Caco-2 (cell line): Measurements from ENCODE around the gene TNS1. TPM values are rescaled to one million over a fixed set of nuclear protein-coding genes. Genes with fewer than 3 reads are reported as not detected.
"Not testable (repeated sequence)": the region's sequence is repeated elsewhere in the genome, so short reads cannot be mapped to it uniquely, and the experiment has no call there.

ENCODE experiments used
- BruUV-seq: library from RNA; stranded (reverse); fragments of 400-500 nt; replicated peaks from 2 replicates; lab custom pipeline; 2021; lab: Mats Ljungman, UMichigan
- CTCF ChIA-PET: fragments of 300-600 bp; sonication (Branson Sonifier 250); formaldehyde crosslinking; loops from one replicate; lab custom pipeline; 2022; ENCODE audit warnings: antibody characterized with exemption; lab: Charles Lee
- POLR2A ChIA-PET: fragments of 300-600 bp; sonication (Branson Sonifier 250); formaldehyde crosslinking; loops from one replicate; lab custom pipeline; 2022; ENCODE audit warnings: antibody characterized with exemption; lab: Charles Lee
- DNase-seq, 2 experiments: peaks; one replicate each; pipeline versions ENCODE4 v3.0.0 to v3.0.0-alpha.2; 2020 to 2022
- H3K27me3 ChIP-seq: replicated peaks from 2 replicates; pipeline ENCODE4 v1.6.0; 2011; ENCODE audit warnings: low read length; ENCODE audit not compliant: control insufficient read depth, insufficient read depth
- H3K36me3 ChIP-seq: 2 replicates; pipeline ENCODE4 v1.5.1; 2011; ENCODE audit warnings: low read length; ENCODE audit not compliant: control insufficient read depth, insufficient read depth
- H3K4me1 ChIP-seq: fragments of 250-450 bp; sonication (Bioruptor Pico); 2 replicates; pipeline ENCODE4 v1.5.1; 2020; ENCODE audit warnings: mild to moderate bottlenecking
- H3K4me3 ChIP-seq: 2 replicates; pipeline ENCODE4 v1.5.1; 2011; ENCODE audit warnings: low read depth, mild to moderate bottlenecking, control low read depth, low read length
- H3K9me3 ChIP-seq: fragments of 250-450 bp; sonication (Bioruptor Pico); 2 replicates; pipeline ENCODE4 v1.5.1; 2020; ENCODE audit warnings: mild to moderate bottlenecking, moderate library complexity
- H3K27ac Mint-ChIP-seq: one replicate; pipeline ENCODE4 v1.8.0; 2022; ENCODE audit warnings: mixed read lengths; ENCODE audit not compliant: unreplicated experiment
- H3K27me3 Mint-ChIP-seq: one replicate; pipeline ENCODE4 v1.8.0; 2022; ENCODE audit warnings: mixed read lengths; ENCODE audit not compliant: insufficient read depth, unreplicated experiment
- H3K36me3 Mint-ChIP-seq: one replicate; pipeline ENCODE4 v1.8.0; 2022; ENCODE audit warnings: mild to moderate bottlenecking, mixed read lengths; ENCODE audit not compliant: insufficient read depth, unreplicated experiment
- H3K4me1 Mint-ChIP-seq: one replicate; pipeline ENCODE4 v1.8.0; 2022; ENCODE audit warnings: low read depth, mixed read lengths; ENCODE audit not compliant: unreplicated experiment
- H3K4me3 Mint-ChIP-seq: one replicate; pipeline ENCODE4 v1.8.0; 2022; ENCODE audit warnings: mild to moderate bottlenecking, moderate library complexity, mixed read lengths; ENCODE audit not compliant: unreplicated experiment
- H3K9me3 Mint-ChIP-seq: one replicate; pipeline ENCODE4 v1.8.0; 2022; ENCODE audit warnings: mixed read lengths; ENCODE audit not compliant: unreplicated experiment
- intact Hi-C: fragments of 100-400 bp; cut with micrococcal nuclease; formaldehyde crosslinking; loops from one replicate; pipeline ENCODE4 v1.10.0; 2022; ENCODE audit not compliant: unreplicated experiment
- total RNA-seq: library from RNA; stranded (reverse); gene quantifications from 2 replicates; pipeline ENCODE4 v1.2.3, GENCODE V29; 2022
- TF ChIP-seq, protein P1 (sequence below), 2 experiments: fragments of 200-600 bp in 1 of 2; IDR thresholded peaks; 1 replicate in 1 of 2; 2 replicates in 1 of 2; pipeline versions ENCODE4 v1.5.1 to v1.8.0; 2011 to 2022; ENCODE audit warnings: antibody characterized with exemption in 1 of 2, control low read depth in 1 of 2, inconsistent platforms in 1 of 2, low read depth in 1 of 2, low read length in 1 of 2, mild to moderate bottlenecking in 1 of 2, moderate library complexity in 1 of 2; ENCODE audit not compliant: insufficient read depth in 1 of 2, severe bottlenecking in 1 of 2, unreplicated experiment in 1 of 2

The TNS1 gene
- total RNA-seq, 1 experiment from 2014 or later, result 16.1 TPM

GRCh38 chr2:218036371-218036770 lies 33.6 kb upstream of the TNS1 start:
- BruUV-seq, result no TSS peak
- Histone ChIP-seq H3K4me3 (no peak overlapping the region), H3K4me1 (0 out of 2 replicates have a peak, but pooled peaks cover 5% of the 10 kb centered on the region), H3K27me3 (no peaks in the 10 kb centered on the region), H3K36me3 (no peaks in the 10 kb centered on the region), H3K9me3 (no peaks in the 10 kb centered on the region)
- TF ChIP-seq, protein P1, sequence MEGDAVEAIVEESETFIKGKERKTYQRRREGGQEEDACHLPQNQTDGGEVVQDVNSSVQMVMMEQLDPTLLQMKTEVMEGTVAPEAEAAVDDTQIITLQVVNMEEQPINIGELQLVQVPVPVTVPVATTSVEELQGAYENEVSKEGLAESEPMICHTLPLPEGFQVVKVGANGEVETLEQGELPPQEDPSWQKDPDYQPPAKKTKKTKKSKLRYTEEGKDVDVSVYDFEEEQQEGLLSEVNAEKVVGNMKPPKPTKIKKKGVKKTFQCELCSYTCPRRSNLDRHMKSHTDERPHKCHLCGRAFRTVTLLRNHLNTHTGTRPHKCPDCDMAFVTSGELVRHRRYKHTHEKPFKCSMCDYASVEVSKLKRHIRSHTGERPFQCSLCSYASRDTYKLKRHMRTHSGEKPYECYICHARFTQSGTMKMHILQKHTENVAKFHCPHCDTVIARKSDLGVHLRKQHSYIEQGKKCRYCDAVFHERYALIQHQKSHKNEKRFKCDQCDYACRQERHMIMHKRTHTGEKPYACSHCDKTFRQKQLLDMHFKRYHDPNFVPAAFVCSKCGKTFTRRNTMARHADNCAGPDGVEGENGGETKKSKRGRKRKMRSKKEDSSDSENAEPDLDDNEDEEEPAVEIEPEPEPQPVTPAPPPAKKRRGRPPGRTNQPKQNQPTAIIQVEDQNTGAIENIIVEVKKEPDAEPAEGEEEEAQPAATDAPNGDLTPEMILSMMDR (IDR thresholded peaks at IDR 0.05; ENCODE audit: insufficient read depth in 1 of 2, low read depth in 1 of 2, low read length in 1 of 2, severe bottlenecking in 1 of 2, unreplicated experiment in 1 of 2), result peak in 1 of 2 experiments; percentile 16
- no peaks in the 10 kb centered on the region for H3K9me3 Mint-ChIP-seq
- no peak overlapping the region for H3K4me3 Mint-ChIP-seq
- POLR2A ChIA-PET, result no interaction called here
- no peak overlapping the region for H3K27ac Mint-ChIP-seq
- peaks cover 24% of the 10 kb centered on the region for H3K27me3 Mint-ChIP-seq
- DNase-seq, result no peak
- H3K4me1 Mint-ChIP-seq, result no peaks in the 10 kb centered on the region
- no peaks in the 10 kb centered on the region for H3K36me3 Mint-ChIP-seq
- CTCF ChIA-PET, result interaction anchor here (0.6 to 0.7 kb wide), 2 partner anchors 29 to 42 kb away, joined by 3 to 4 read pairs; no protein-coding TSS in a partner anchor
- intact Hi-C loops, result no loop called here

- 0 out of 2 replicates have a peak, but pooled peaks cover 5% of the 10 kb centered on the region for H3K4me1 ChIP-seq
- BruUV-seq, result no TSS peak
- CTCF ChIA-PET, result interaction anchor here (0.7 to 1.1 kb wide), 3 partner anchors 41 to 250 kb away, joined by 3 to 32 read pairs (median 3); no protein-coding TSS in a partner anchor
- TF ChIP-seq, protein P1 (IDR thresholded peaks at IDR 0.05; ENCODE audit: insufficient read depth in 1 of 2, low read depth in 1 of 2, low read length in 1 of 2, severe bottlenecking in 1 of 2, unreplicated experiment in 1 of 2), result no peak
- peaks cover 21% of the 10 kb centered on the region for H3K27me3 Mint-ChIP-seq
- H3K9me3 ChIP-seq, result no peaks in the 10 kb centered on the region
- intact Hi-C loops, result loop anchor here (2.0 kb wide), 1 partner anchor 41 kb away; no protein-coding TSS in a partner anchor
- POLR2A ChIA-PET, result no interaction called here
- H3K36me3 Mint-ChIP-seq, result no peaks in the 10 kb centered on the region
- no peaks in the 10 kb centered on the region for H3K27me3 ChIP-seq
- no peaks in the 10 kb centered on the region for H3K9me3 Mint-ChIP-seq
- no peak for DNase-seq
- H3K4me1 Mint-ChIP-seq, result no peaks in the 10 kb centered on the region
- H3K4me3 ChIP-seq, result no peak overlapping the region
- no peak overlapping the region for H3K4me3 Mint-ChIP-seq
- H3K36me3 ChIP-seq, result no peaks in the 10 kb centered on the region
- H3K27ac Mint-ChIP-seq, result no peak overlapping the region
Observed at GRCh38 chr2:218035463-218036100, 32.8 kb upstream of the TNS1 start.

DNA sequence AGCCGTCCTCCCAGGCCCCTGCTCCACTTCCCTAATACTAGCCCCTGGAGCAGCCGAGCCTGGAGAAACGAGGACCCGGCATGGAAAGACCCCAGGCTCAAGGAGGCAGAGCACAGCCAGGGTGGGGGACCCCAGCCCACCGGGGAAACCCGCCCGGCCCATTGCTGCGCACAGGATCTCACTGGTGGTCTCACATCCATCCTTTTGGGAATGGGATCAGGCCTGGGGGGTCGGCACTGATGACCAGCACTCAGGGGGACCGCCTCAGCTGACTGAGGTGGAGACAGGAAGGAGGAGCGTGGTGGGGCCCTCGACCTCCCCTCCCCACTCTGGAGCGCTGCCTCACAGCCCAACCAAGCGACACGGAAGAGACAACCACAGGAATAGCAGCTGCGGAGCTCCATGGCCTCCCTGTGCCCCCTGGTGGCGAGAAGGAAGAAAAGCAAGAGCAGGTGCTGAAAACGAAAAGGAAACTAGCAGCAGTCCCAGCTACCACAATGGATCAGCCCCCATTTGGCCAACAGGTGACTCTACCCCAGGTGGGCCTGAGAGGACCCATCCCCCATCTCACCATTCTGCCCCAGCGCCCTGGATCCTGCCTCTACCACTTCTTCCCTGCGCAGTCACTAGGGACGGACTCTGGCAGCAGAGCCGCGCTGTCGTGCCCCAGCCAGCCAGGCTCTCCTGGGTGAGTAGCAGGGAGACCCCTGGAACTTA lies 31.9 kb upstream of the TNS1 start:
- intact Hi-C loops, result loop anchor here (1.0 to 2.0 kb wide), 4 partner anchors 24 to 249 kb away; no protein-coding TSS in a partner anchor
- H3K4me1 Mint-ChIP-seq, H3K36me3 Mint-ChIP-seq, BruUV-seq, H3K4me3 ChIP-seq, H3K36me3 ChIP-seq, H3K27ac Mint-ChIP-seq, POLR2A ChIA-PET, H3K4me3 Mint-ChIP-seq, H3K9me3 Mint-ChIP-seq, H3K9me3 ChIP-seq, H3K27me3 ChIP-seq, H3K4me1 ChIP-seq: not testable (repeated sequence)
- peak; percentile 69 to 73 for DNase-seq
- CTCF ChIA-PET, result interaction anchor here (0.5 to 1.1 kb wide), 8 partner anchors 12 to 1516 kb away, joined by 3 to 32 read pairs (median 4); no protein-coding TSS in a partner anchor
- H3K27me3 Mint-ChIP-seq, result peaks cover 14% of the 10 kb centered on the region
- TF ChIP-seq, protein P1 (IDR thresholded peaks at IDR 0.05; ENCODE audit: insufficient read depth in 1 of 2, low read depth in 1 of 2, low read length in 1 of 2, severe bottlenecking in 1 of 2, unreplicated experiment in 1 of 2), result peak; percentile 76 to 85
